Gastroesophageal sphincter (tissue), 3 donors: ENCODE results near the gene ESR1.

ENCODE experiments used
- POLR2A ChIP-seq, 2 donors: fragments of 450-650 bp; IDR thresholded peaks; one replicate each; pipeline ENCODE4 v1.6.1; 2017; ENCODE audit warnings: antibody characterized with exemption in 2 of 2, mild to moderate bottlenecking in 2 of 2, moderate library complexity in 1 of 2
- POLR2AphosphoS5 ChIP-seq: sonication (generic); formaldehyde crosslinking; IDR thresholded peaks from one replicate; pipeline ENCODE4 v1.6.1; 2017; ENCODE audit warnings: antibody characterized with exemption
- TF ChIP-seq, protein P1 (sequence below), 4 experiments: fragments of 200-600 bp in 2 of 4; fragments of 450-650 bp in 2 of 4; sonication (generic) in 1 of 4; IDR thresholded peaks; one replicate each; pipeline ENCODE4 v1.5.1; 2017 to 2019; ENCODE audit warnings: antibody characterized with exemption in 4 of 4, mild to moderate bottlenecking in 2 of 4, moderate library complexity in 2 of 4

DNA sequence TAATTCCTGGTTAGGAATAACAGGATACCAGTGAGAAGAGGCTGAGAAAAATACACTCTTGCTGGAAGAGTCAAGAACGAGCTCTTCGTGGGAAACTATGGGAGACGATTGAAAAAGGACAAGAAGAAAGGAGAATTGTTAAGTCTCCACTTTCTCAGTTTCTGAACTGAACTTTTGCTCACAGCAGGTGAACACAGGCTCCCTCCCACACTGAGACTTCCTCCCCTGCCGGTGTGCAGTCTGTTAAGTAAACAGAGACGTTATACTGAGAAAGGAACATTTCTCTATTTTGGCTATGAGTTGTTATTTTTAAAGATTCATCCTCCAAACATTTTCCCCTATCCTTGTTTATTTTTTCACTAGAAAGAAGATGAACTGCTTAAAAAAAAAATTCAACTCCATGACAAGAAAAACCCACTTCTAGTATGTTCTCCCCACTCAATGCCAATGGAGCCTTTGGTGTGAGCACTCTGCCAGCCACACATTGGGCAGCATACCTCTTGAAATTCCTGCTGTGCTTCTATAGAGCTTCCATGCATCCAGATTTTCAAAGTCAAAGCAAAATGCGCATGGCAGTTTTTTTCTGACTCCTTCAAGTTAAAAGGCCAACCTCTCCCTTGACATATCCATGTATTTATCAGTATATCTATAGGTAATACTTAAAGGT lies 250.5 kb downstream of the ESR1 start:
- TF ChIP-seq, protein P1, sequence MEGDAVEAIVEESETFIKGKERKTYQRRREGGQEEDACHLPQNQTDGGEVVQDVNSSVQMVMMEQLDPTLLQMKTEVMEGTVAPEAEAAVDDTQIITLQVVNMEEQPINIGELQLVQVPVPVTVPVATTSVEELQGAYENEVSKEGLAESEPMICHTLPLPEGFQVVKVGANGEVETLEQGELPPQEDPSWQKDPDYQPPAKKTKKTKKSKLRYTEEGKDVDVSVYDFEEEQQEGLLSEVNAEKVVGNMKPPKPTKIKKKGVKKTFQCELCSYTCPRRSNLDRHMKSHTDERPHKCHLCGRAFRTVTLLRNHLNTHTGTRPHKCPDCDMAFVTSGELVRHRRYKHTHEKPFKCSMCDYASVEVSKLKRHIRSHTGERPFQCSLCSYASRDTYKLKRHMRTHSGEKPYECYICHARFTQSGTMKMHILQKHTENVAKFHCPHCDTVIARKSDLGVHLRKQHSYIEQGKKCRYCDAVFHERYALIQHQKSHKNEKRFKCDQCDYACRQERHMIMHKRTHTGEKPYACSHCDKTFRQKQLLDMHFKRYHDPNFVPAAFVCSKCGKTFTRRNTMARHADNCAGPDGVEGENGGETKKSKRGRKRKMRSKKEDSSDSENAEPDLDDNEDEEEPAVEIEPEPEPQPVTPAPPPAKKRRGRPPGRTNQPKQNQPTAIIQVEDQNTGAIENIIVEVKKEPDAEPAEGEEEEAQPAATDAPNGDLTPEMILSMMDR (IDR thresholded peaks at IDR 0.05) = no peak
- no peak for TF ChIP-seq POLR2AphosphoS5
- TF ChIP-seq POLR2A (IDR thresholded peaks at IDR 0.05) = no peak
